SKM-1 treated with dmso at 0.1 percent for 144 hours (cell line): ENCODE measurements around the gene FN3KRP.

Experiments
- DNase-seq: peaks from one replicate; lab custom pipeline; 2025; ENCODE audit not compliant: unreplicated experiment; lab: John Stamatoyannopoulos, UW

Gene FN3KRP

GRCh38 chr17:82716203-82717010 is at the start of gene FN3KRP:
FN3KRP (plus strand) TSS chr17:82716706; CDS start chr17:82716756, 50 bp downstream.
- peak; percentile 86 for DNase-seq

- DNase-seq = no peak
These were observed 49.4 kb upstream of the FN3KRP start for GRCh38 chr17:82666931-82667667.

- no peak for DNase-seq
These were observed 48.9 kb upstream of the FN3KRP start for GRCh38 chr17:82667668-82668000.

GRCh38 chr17:82668024-82668630 is 48.4 kb upstream of the FN3KRP start:
- DNase-seq = no peak

- DNase-seq = no peak
These were observed 47.8 kb upstream of the FN3KRP start for GRCh38 chr17:82668631-82669099.

- no peak for DNase-seq
These were observed 45.6 kb upstream of the FN3KRP start for GRCh38 chr17:82670661-82671450.

- DNase-seq = no peak
These were observed 41.6 kb upstream of the FN3KRP start for GRCh38 chr17:82674656-82675475.

GRCh38 chr17:82675476-82676245 is 40.8 kb upstream of the FN3KRP start:
- no peak for DNase-seq

GRCh38 chr17:82677353-82677925 is 39.1 kb upstream of the FN3KRP start:
- no peak for DNase-seq

- DNase-seq = no peak
These were observed 38.1 kb upstream of the FN3KRP start for GRCh38 chr17:82678265-82678891.

GRCh38 chr17:82679586-82680465 is 36.7 kb upstream of the FN3KRP start:
- DNase-seq = no peak

- no peak for DNase-seq
These were observed 35.0 kb upstream of the FN3KRP start for GRCh38 chr17:82681547-82681946.

GRCh38 chr17:82683534-82683933 is 33.0 kb upstream of the FN3KRP start:
- DNase-seq = no peak

GRCh38 chr17:82684228-82684841 is 32.2 kb upstream of the FN3KRP start:
- no peak for DNase-seq

GRCh38 chr17:82685291-82685690 is 31.2 kb upstream of the FN3KRP start:
- DNase-seq = no peak

GRCh38 chr17:82686366-82687324 is 29.9 kb upstream of the FN3KRP start:
- DNase-seq = no peak
